ENCODE data around the gene ELP4. TPM values are rescaled to one million over a fixed set of nuclear protein-coding genes. Genes with fewer than 3 reads are reported as not detected.

Gene ELP4
- total and polyA plus RNA-seq, 9 of the 15 experiments (the other 6 are each of a cell fraction or from before 2014, with no cell fraction given) = 24.1 to 60.3 (median 38.7) TPM

DNA sequence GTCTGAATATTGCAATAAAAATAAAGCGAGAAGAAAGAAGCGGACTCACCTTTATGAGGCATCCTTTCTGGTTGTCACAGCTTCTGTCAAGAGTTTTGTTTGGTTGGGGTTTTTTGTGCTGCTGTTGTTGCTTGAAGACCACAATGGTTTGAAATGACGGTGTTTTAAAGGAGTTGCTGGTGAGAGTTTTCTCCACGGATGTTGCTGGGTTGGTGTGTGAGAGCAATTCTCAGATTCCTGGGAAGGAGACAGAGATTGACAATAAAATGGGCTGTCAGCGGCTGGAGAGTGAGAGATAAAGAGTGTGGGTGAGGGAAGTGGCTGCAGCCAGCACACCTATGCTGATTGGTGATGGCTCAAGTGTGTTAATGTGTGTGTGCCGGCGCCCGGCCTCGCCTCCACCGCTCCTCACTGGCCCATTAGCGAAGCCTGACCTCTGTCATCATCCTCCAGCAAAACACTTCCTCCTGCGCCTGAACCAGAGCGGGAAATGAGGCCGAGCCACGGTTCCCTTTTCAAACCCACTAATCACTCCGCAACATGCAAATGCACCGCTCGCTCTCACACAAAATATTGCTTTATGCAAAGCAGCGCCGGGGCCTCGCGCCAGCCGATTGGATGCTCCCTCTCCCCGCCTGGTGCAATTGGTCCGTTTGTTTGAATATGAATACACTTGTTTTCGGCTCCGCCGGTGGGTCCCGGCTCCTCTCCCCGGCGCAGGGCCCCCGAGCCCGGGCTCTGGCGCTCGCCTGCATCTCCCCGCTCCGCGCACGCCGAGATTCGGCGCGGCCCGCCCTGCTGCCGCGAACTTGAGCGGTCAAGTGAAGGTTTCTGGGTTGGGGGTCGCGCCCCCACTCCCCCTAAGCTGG is 301.4 kb downstream of the ELP4 start, which contains the start of gene PAX6 (continued):
- TF ChIP-seq, protein P1, sequence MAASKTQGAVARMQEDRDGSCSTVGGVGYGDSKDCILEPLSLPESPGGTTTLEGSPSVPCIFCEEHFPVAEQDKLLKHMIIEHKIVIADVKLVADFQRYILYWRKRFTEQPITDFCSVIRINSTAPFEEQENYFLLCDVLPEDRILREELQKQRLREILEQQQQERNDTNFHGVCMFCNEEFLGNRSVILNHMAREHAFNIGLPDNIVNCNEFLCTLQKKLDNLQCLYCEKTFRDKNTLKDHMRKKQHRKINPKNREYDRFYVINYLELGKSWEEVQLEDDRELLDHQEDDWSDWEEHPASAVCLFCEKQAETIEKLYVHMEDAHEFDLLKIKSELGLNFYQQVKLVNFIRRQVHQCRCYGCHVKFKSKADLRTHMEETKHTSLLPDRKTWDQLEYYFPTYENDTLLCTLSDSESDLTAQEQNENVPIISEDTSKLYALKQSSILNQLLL (CRISPR knock-in tag; IDR thresholded peaks at IDR 0.05; ENCODE audit: borderline replicate concordance) = no peak
- TF ChIP-seq GTF2E2 (tag; IDR thresholded peaks at IDR 0.05) = 0 out of 2 replicates have a peak, but pooled peaks have one; percentile 60
- TF ChIP-seq GABPB1 (CRISPR knock-in tag; IDR thresholded peaks at IDR 0.05) = peak; percentile 88
- TF ChIP-seq, protein P2, sequence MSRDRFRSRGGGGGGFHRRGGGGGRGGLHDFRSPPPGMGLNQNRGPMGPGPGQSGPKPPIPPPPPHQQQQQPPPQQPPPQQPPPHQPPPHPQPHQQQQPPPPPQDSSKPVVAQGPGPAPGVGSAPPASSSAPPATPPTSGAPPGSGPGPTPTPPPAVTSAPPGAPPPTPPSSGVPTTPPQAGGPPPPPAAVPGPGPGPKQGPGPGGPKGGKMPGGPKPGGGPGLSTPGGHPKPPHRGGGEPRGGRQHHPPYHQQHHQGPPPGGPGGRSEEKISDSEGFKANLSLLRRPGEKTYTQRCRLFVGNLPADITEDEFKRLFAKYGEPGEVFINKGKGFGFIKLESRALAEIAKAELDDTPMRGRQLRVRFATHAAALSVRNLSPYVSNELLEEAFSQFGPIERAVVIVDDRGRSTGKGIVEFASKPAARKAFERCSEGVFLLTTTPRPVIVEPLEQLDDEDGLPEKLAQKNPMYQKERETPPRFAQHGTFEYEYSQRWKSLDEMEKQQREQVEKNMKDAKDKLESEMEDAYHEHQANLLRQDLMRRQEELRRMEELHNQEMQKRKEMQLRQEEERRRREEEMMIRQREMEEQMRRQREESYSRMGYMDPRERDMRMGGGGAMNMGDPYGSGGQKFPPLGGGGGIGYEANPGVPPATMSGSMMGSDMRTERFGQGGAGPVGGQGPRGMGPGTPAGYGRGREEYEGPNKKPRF (IDR thresholded peaks at IDR 0.05; ENCODE audit: low read depth, low read length) = no peak
- no peak for TF ChIP-seq ATF1 (CRISPR knock-in tag; IDR thresholded peaks at IDR 0.05)
- TF ChIP-seq ATF1 (tag; IDR thresholded peaks at IDR 0.05) = peak; percentile 71
- TF ChIP-seq FOXJ2 (tag; IDR thresholded peaks at IDR 0.05) = no peak
- peak; percentile 58; the same call in 1 of the 2 replicates for TF ChIP-seq ETV5 (CRISPR knock-in tag; IDR thresholded peaks at IDR 0.05; ENCODE audit: low read depth)
- no peak for TF ChIP-seq ARNT (IDR thresholded peaks at IDR 0.05)
- TF ChIP-seq, protein P3, sequence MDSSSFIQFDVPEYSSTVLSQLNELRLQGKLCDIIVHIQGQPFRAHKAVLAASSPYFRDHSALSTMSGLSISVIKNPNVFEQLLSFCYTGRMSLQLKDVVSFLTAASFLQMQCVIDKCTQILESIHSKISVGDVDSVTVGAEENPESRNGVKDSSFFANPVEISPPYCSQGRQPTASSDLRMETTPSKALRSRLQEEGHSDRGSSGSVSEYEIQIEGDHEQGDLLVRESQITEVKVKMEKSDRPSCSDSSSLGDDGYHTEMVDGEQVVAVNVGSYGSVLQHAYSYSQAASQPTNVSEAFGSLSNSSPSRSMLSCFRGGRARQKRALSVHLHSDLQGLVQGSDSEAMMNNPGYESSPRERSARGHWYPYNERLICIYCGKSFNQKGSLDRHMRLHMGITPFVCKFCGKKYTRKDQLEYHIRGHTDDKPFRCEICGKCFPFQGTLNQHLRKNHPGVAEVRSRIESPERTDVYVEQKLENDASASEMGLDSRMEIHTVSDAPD (CRISPR knock-in tag; IDR thresholded peaks at IDR 0.05) = no peak
- no peak for TF ChIP-seq PHB (CRISPR knock-in tag; IDR thresholded peaks at IDR 0.05)
- peak; percentile 41 for TF ChIP-seq PCBP1 (IDR thresholded peaks at IDR 0.05; ENCODE audit: low read depth, low read length, poor library complexity, severe bottlenecking)
- TF ChIP-seq TARDBP (IDR thresholded peaks at IDR 0.05) = 0 out of 2 replicates have a peak, but pooled peaks have one; percentile 41
- peak; percentile 80 to 83 for TF ChIP-seq NRF1 (conservative IDR thresholded peaks at IDR 0.05 in 1 of 2, IDR thresholded peaks at IDR 0.05 in 1 of 2)
- peak; percentile 35; the same call in 1 of the 2 replicates for TF ChIP-seq ZNF24 (IDR thresholded peaks at IDR 0.05)
- TF ChIP-seq ZBTB1 (CRISPR knock-in tag; IDR thresholded peaks at IDR 0.05; ENCODE audit: borderline replicate concordance, low read depth) = peak; percentile 89
- no peak for TF ChIP-seq CREB1 (IDR thresholded peaks at IDR 0.05)
- TF ChIP-seq CREB1 (CRISPR knock-in tag; IDR thresholded peaks at IDR 0.05) = peak; percentile 66
- 0 out of 2 replicates have a peak, but pooled peaks have one; percentile 52 for TF ChIP-seq TGIF2 (CRISPR knock-in tag; IDR thresholded peaks at IDR 0.05)
- peak; percentile 72 for TF ChIP-seq ATF7 (IDR thresholded peaks at IDR 0.05)
- peak; percentile 41 for TF ChIP-seq CCNT2 (IDR thresholded peaks at IDR 0.05; ENCODE audit: borderline replicate concordance, extremely low read depth, insufficient read length, low read depth, low read length)
- TF ChIP-seq ZNF444 (CRISPR knock-in tag; IDR thresholded peaks at IDR 0.05) = no peak
- TF ChIP-seq TCF3 (CRISPR knock-in tag; IDR thresholded peaks at IDR 0.05) = peak; percentile 63
- TF ChIP-seq ZNF12 (CRISPR knock-in tag; IDR thresholded peaks at IDR 0.05) = no peak
- TF ChIP-seq, protein P4, sequence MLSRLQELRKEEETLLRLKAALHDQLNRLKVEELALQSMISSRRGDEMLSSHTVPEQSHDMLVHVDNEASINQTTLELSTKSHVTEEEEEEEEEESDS (CRISPR knock-in tag; IDR thresholded peaks at IDR 0.05) = no peak
- TF ChIP-seq ZFX (CRISPR knock-in tag; IDR thresholded peaks at IDR 0.05) = peak; percentile 73

All from K562 (cell line).